Neural progenitor cell (in vitro differentiated cells): ENCODE results near the gene SPAG16. TPM values are rescaled to one million over a fixed set of nuclear protein-coding genes. Genes with fewer than 3 reads are reported as not detected.

Experiments
- DNase-seq: peaks from one replicate; pipeline ENCODE4 v3.0.0-alpha.2; 2016; ENCODE audit warnings: low spot score
- H2AFZ ChIP-seq: fragments of 200-600 bp; sonication (generic); replicated peaks from 2 replicates; pipeline ENCODE4 v1.6.1; 2016; ENCODE audit warnings: antibody characterized with exemption
- H3F3A ChIP-seq: fragments of 200-600 bp; sonication (generic); 2 replicates; pipeline ENCODE4 v1.6.1; 2016; ENCODE audit warnings: antibody characterized with exemption, low read depth
- H3K27ac ChIP-seq: fragments of 200-600 bp; sonication (generic); 2 replicates; pipeline ENCODE4 v1.5.1; 2016; ENCODE audit warnings: mild to moderate bottlenecking
- H3K27me3 ChIP-seq: fragments of 200-600 bp; sonication (generic); 2 replicates; pipeline ENCODE4 v1.6.1; 2016; ENCODE audit warnings: mild to moderate bottlenecking, moderate library complexity
- H3K36me3 ChIP-seq: fragments of 200-600 bp; sonication (generic); 2 replicates; pipeline ENCODE4 v1.5.1; 2016
- H3K4me1 ChIP-seq: fragments of 200-600 bp; sonication (generic); 2 replicates; pipeline ENCODE4 v1.6.1; 2016; ENCODE audit warnings: mixed run types
- H3K4me2 ChIP-seq: fragments of 200-600 bp; sonication (generic); 2 replicates; pipeline ENCODE4 v1.6.1; 2016
- H3K4me3 ChIP-seq: fragments of 200-600 bp; sonication (generic); 2 replicates; pipeline ENCODE4 v1.5.1; 2016
- H3K79me2 ChIP-seq: fragments of 200-600 bp; sonication (generic); 2 replicates; pipeline ENCODE4 v1.6.1; 2016; ENCODE audit warnings: low read depth
- H3K9ac ChIP-seq: fragments of 200-600 bp; sonication (generic); 2 replicates; pipeline ENCODE4 v1.6.1; 2016
- H3K9me3 ChIP-seq: fragments of 200-600 bp; sonication (generic); 2 replicates; pipeline ENCODE4 v1.5.1; 2016; ENCODE audit warnings: low read depth
- H4K20me1 ChIP-seq: fragments of 200-600 bp; sonication (generic); 2 replicates; pipeline ENCODE4 v1.6.1; 2016; ENCODE audit warnings: low read depth
- H3K27ac Mint-ChIP-seq: 3 replicates; pipeline ENCODE4 v1.8.0; 2021; ENCODE audit warnings: mixed read lengths
- H3K27me3 Mint-ChIP-seq: 2 replicates; pipeline ENCODE4 v1.8.0; 2022; ENCODE audit warnings: low read depth, mild to moderate bottlenecking, inconsistent platforms, moderate library complexity, mixed read lengths; ENCODE audit not compliant: insufficient read depth
- H3K36me3 Mint-ChIP-seq: 3 replicates; pipeline ENCODE4 v1.8.0; 2021; ENCODE audit warnings: mixed read lengths
- H3K4me1 Mint-ChIP-seq: 3 replicates; pipeline ENCODE4 v1.8.0; 2021; ENCODE audit warnings: mixed read lengths
- H3K4me3 Mint-ChIP-seq: 3 replicates; pipeline ENCODE4 v1.8.0; 2021; ENCODE audit warnings: mild to moderate bottlenecking, moderate library complexity, mixed read lengths
- H3K9me3 Mint-ChIP-seq: 3 replicates; pipeline ENCODE4 v1.8.0; 2020; ENCODE audit warnings: mixed read lengths
- CTCF ChIP-seq: fragments of 200-600 bp; sonication (generic); IDR thresholded peaks from 2 replicates; pipeline ENCODE4 v1.5.1; 2017; ENCODE audit warnings: antibody characterized with exemption, mild to moderate bottlenecking
- EZH2 ChIP-seq: fragments of 200-600 bp; sonication (generic); IDR thresholded peaks from 2 replicates; pipeline ENCODE4 v1.6.1; 2017; ENCODE audit warnings: antibody characterized with exemption, mild to moderate bottlenecking, moderate library complexity
- EZH2phosphoT487 ChIP-seq: fragments of 200-600 bp; sonication (generic); IDR thresholded peaks from 2 replicates; pipeline ENCODE4 v1.6.1; 2017; ENCODE audit warnings: antibody characterized with exemption
- total RNA-seq: library from RNA; depleted of rRNA; stranded (reverse); fragments of >200 nt; gene quantifications from 2 replicates; pipeline ENCODE4 v1.2.3, GENCODE V29; 2015; ENCODE audit warnings: low replicate concordance

The SPAG16 gene
- total RNA-seq, 1 donor from 2014 or later: 70.3 TPM

- Mint-ChIP-seq H3K27me3 (peaks cover 2% of the 10 kb centered on the region), H3K36me3 (no peaks in the 10 kb centered on the region), H3K4me3 (no peak overlapping the region), H3K9me3 (no peaks in the 10 kb centered on the region), H3K27ac (no peak overlapping the region), H3K4me1 (peaks cover 8% of the 10 kb centered on the region)
- H3K79me2 ChIP-seq: no peaks in the 10 kb centered on the region
- H3K9me3 ChIP-seq: no peaks in the 10 kb centered on the region
- H3K9ac ChIP-seq: no peak overlapping the region
- no peaks in the 10 kb centered on the region for H3K27me3 ChIP-seq
- H3K4me1 ChIP-seq: no peaks in the 10 kb centered on the region
- no peaks in the 10 kb centered on the region for H3K36me3 ChIP-seq
- DNase-seq: no peak
- H3K27ac ChIP-seq: no peak overlapping the region
- no peaks in the 10 kb centered on the region for H4K20me1 ChIP-seq
- TF ChIP-seq EZH2phosphoT487: no peak
- TF ChIP-seq CTCF: no peak
- no peak for TF ChIP-seq EZH2
- no peak overlapping the region for H2AFZ ChIP-seq
- no peaks in the 10 kb centered on the region for H3F3A ChIP-seq
- H3K4me3 ChIP-seq: no peak overlapping the region
- no peak overlapping the region for H3K4me2 ChIP-seq
Measured at GRCh38 chr2:214031566-214031965, 747.3 kb downstream of the SPAG16 start.

DNA sequence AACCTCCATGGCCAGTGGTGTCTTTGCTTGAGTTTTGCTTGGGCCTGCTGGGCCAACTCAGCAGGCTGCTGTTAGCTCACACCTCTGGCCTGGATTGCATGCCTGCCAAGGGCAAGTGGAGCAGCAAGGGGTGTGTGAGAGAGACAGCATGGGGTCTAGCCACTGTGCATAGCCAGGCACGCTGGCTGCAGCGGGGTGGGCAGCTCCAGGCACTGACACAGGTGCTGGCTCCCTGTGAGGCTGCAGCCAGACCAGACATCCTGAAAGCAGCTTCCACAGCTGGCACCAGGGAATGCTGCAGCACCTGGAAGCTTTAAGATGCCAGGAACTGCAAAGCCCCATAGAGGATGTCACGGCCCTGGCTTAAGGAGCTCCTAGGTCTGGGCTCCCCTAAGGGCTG lies 750.2 kb downstream of the SPAG16 start:
- Histone ChIP-seq H3K9me3 (no peaks in the 10 kb centered on the region), H3K79me2 (no peaks in the 10 kb centered on the region), H3K4me3 (no peak overlapping the region), H4K20me1 (no peaks in the 10 kb centered on the region), H3K9ac (no peak overlapping the region), H3K27me3 (no peaks in the 10 kb centered on the region), H3K36me3 (no peaks in the 10 kb centered on the region), H3K4me1 (no peaks in the 10 kb centered on the region), H2AFZ (no peak overlapping the region), H3K4me2 (no peak overlapping the region), H3F3A (no peaks in the 10 kb centered on the region), H3K27ac (no peak overlapping the region)
- no peaks in the 10 kb centered on the region for H3K36me3 Mint-ChIP-seq
- DNase-seq: no peak
- H3K9me3 Mint-ChIP-seq: no peaks in the 10 kb centered on the region
- peaks cover 2% of the 10 kb centered on the region for H3K27me3 Mint-ChIP-seq
- H3K4me1 Mint-ChIP-seq: peaks cover 8% of the 10 kb centered on the region
- no peak overlapping the region for H3K27ac Mint-ChIP-seq
- H3K4me3 Mint-ChIP-seq: no peak overlapping the region
- TF ChIP-seq CTCF (no peak), EZH2 (no peak), EZH2phosphoT487 (no peak)

GRCh38 chr2:214035091-214035852 lies 751.0 kb downstream of the SPAG16 start:
- no peaks in the 10 kb centered on the region for H4K20me1 ChIP-seq
- H3K9ac ChIP-seq: no peak overlapping the region
- H3K27ac ChIP-seq: no peak overlapping the region
- H3F3A ChIP-seq: no peaks in the 10 kb centered on the region
- no peaks in the 10 kb centered on the region for H3K4me1 ChIP-seq
- no peak overlapping the region for H3K4me3 ChIP-seq
- peaks cover 8% of the 10 kb centered on the region for H3K4me1 Mint-ChIP-seq
- peaks cover under 1% of the 10 kb centered on the region for H3K9me3 ChIP-seq
- no peaks in the 10 kb centered on the region for H3K36me3 ChIP-seq
- H3K27ac Mint-ChIP-seq: no peak overlapping the region
- H2AFZ ChIP-seq: no peak overlapping the region
- DNase-seq: no peak
- no peaks in the 10 kb centered on the region for H3K27me3 ChIP-seq
- H3K9me3 Mint-ChIP-seq: peaks cover 8% of the 10 kb centered on the region
- no peaks in the 10 kb centered on the region for H3K79me2 ChIP-seq
- H3K4me3 Mint-ChIP-seq: no peak overlapping the region
- H3K27me3 Mint-ChIP-seq: peaks cover 2% of the 10 kb centered on the region
- TF ChIP-seq EZH2 (no peak), CTCF (no peak), EZH2phosphoT487 (no peak)
- H3K36me3 Mint-ChIP-seq: no peaks in the 10 kb centered on the region
- no peak overlapping the region for H3K4me2 ChIP-seq
